Ishikawa (cell line): ENCODE results near the gene FECH.

Source experiments
- CEBPB ChIP-seq: IDR thresholded peaks from 2 replicates; pipeline ENCODE4 v1.6.1; 2012
- CREB1 ChIP-seq: IDR thresholded peaks from 2 replicates; pipeline ENCODE4 v1.6.1; 2012; ENCODE audit warnings: low read depth
- EGR1 ChIP-seq: IDR thresholded peaks from 2 replicates; pipeline ENCODE4 v1.6.1; 2012
- EP300 ChIP-seq: IDR thresholded peaks from 2 replicates; pipeline ENCODE4 v1.6.1; 2012; ENCODE audit warnings: borderline replicate concordance
- FOXM1 ChIP-seq: IDR thresholded peaks from 2 replicates; pipeline ENCODE4 v1.6.1; 2012; ENCODE audit warnings: low read depth, borderline replicate concordance
- NFIC ChIP-seq: IDR thresholded peaks from 2 replicates; pipeline ENCODE4 v1.6.1; 2012
- RAD21 ChIP-seq: IDR thresholded peaks from 2 replicates; pipeline ENCODE4 v1.6.1; 2012; ENCODE audit warnings: low read depth
- TAF1 ChIP-seq: IDR thresholded peaks from 2 replicates; pipeline ENCODE4 v1.6.1; 2012; ENCODE audit warnings: low read depth, mild to moderate bottlenecking
- TEAD4 ChIP-seq: IDR thresholded peaks from 2 replicates; pipeline ENCODE4 v1.6.1; 2012
- YY1 ChIP-seq: IDR thresholded peaks from 2 replicates; pipeline ENCODE4 v1.6.1; 2012; ENCODE audit warnings: low read depth
- ZBTB7A ChIP-seq: IDR thresholded peaks from 2 replicates; pipeline ENCODE4 v1.6.1; 2012; ENCODE audit warnings: low read depth
- TF ChIP-seq, protein P1 (sequence below): IDR thresholded peaks from 2 replicates; pipeline ENCODE4 v1.6.1; 2012
- TF ChIP-seq, protein P2 (sequence below): IDR thresholded peaks from 2 replicates; pipeline ENCODE4 v1.6.1; 2012; ENCODE audit warnings: low read depth, mild to moderate bottlenecking

DNA sequence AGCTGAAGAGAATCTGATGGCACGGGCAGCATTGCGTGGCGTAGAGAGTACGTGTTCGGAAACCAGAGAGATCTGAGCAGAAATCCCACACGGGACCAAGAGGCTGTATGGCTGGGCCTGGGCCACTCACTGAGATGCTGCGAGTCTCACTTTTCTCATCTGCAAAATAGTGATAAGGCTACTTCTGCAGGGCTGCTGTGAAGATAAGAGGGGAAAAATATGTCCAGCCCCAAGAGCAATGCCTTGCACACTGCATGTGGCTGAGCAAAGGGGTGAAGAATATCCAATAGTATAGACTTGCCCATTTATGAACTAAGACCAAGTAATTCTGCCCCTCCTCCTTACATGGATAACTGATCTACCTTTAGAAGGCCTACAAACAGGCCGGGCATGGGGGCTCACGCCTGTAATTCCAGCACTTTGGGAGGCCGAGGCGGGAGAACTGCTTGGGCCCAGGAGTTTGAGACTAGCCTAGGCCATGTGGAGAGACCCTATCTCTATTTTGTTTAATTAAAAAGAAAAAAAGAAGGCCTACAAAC lies 3.1 kb downstream of the FECH start:
- TF ChIP-seq CEBPB (no peak), EP300 (no peak), YY1 (no peak), NFIC (no peak), EGR1 (no peak), RAD21 (no peak), TAF1 (no peak), CREB1 (no peak), FOXM1 (no peak), TEAD4 (no peak), ZBTB7A (no peak)
- TF ChIP-seq, protein P1, sequence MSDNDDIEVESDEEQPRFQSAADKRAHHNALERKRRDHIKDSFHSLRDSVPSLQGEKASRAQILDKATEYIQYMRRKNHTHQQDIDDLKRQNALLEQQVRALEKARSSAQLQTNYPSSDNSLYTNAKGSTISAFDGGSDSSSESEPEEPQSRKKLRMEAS: no peak
- TF ChIP-seq, protein P2, sequence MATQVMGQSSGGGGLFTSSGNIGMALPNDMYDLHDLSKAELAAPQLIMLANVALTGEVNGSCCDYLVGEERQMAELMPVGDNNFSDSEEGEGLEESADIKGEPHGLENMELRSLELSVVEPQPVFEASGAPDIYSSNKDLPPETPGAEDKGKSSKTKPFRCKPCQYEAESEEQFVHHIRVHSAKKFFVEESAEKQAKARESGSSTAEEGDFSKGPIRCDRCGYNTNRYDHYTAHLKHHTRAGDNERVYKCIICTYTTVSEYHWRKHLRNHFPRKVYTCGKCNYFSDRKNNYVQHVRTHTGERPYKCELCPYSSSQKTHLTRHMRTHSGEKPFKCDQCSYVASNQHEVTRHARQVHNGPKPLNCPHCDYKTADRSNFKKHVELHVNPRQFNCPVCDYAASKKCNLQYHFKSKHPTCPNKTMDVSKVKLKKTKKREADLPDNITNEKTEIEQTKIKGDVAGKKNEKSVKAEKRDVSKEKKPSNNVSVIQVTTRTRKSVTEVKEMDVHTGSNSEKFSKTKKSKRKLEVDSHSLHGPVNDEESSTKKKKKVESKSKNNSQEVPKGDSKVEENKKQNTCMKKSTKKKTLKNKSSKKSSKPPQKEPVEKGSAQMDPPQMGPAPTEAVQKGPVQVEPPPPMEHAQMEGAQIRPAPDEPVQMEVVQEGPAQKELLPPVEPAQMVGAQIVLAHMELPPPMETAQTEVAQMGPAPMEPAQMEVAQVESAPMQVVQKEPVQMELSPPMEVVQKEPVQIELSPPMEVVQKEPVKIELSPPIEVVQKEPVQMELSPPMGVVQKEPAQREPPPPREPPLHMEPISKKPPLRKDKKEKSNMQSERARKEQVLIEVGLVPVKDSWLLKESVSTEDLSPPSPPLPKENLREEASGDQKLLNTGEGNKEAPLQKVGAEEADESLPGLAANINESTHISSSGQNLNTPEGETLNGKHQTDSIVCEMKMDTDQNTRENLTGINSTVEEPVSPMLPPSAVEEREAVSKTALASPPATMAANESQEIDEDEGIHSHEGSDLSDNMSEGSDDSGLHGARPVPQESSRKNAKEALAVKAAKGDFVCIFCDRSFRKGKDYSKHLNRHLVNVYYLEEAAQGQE: no peak
